ENCODE data around the gene CCDC107.
A peak's percentile ranks its signal among the peaks of the same experiment; 100 is the strongest.

CCDC107 gene

GRCh38 chr9:35682520-35683315 is 24.6 kb downstream of the CCDC107 start:
- no peak for DNase-seq (ENCODE audit: low read depth)

- no peak for DNase-seq (ENCODE audit: low read depth)
These were observed 25.2 kb downstream of the CCDC107 start for GRCh38 chr9:35683323-35683722.

- no peak for DNase-seq (ENCODE audit: low read depth)
These were observed 26.8 kb downstream of the CCDC107 start for GRCh38 chr9:35684921-35685320.

- DNase-seq (ENCODE audit: low read depth): no peak
These were observed 27.4 kb downstream of the CCDC107 start for GRCh38 chr9:35685506-35685905.

GRCh38 chr9:35686222-35687203 is 28.4 kb downstream of the CCDC107 start:
- no peak for DNase-seq (ENCODE audit: low read depth)

- no peak for DNase-seq (ENCODE audit: low read depth)
These were observed 29.2 kb downstream of the CCDC107 start for GRCh38 chr9:35687306-35687705.

- no peak for DNase-seq (ENCODE audit: low read depth)
These were observed 30.0 kb downstream of the CCDC107 start for GRCh38 chr9:35687972-35688557.

GRCh38 chr9:35688558-35689541 is 30.8 kb downstream of the CCDC107 start:
- no peak for DNase-seq (ENCODE audit: low read depth)

- no peak for DNase-seq (ENCODE audit: low read depth)
These were observed 31.6 kb downstream of the CCDC107 start, which contains the start of gene TPM2 for GRCh38 chr9:35689542-35690293. TPM2 (minus strand) TSS chr9:35689925; CDS start chr9:35689817, 108 bp downstream.

GRCh38 chr9:35690294-35690613 is 32.2 kb downstream of the CCDC107 start:
- DNase-seq (ENCODE audit: low read depth): no peak

- peak; percentile 14 for DNase-seq (ENCODE audit: low read depth)
These were observed 32.7 kb downstream of the CCDC107 start for GRCh38 chr9:35690614-35691333.

- no peak for DNase-seq (ENCODE audit: low read depth)
These were observed 33.2 kb downstream of the CCDC107 start for GRCh38 chr9:35691334-35691650.

- no peak for DNase-seq (ENCODE audit: low read depth)
These were observed 33.7 kb downstream of the CCDC107 start for GRCh38 chr9:35691757-35692301.

GRCh38 chr9:35695943-35696401 is 37.9 kb downstream of the CCDC107 start:
- no peak for DNase-seq (ENCODE audit: low read depth)

GRCh38 chr9:35696520-35697215 is 38.6 kb downstream of the CCDC107 start:
- DNase-seq (ENCODE audit: low read depth): peak; percentile 25

GRCh38 chr9:35697486-35697885 is 39.4 kb downstream of the CCDC107 start:
- DNase-seq (ENCODE audit: low read depth): no peak

- no peak for DNase-seq (ENCODE audit: low read depth)
These were observed 40.1 kb downstream of the CCDC107 start for GRCh38 chr9:35698231-35698630.

- no peak for DNase-seq (ENCODE audit: low read depth)
These were observed 41.9 kb downstream of the CCDC107 start for GRCh38 chr9:35700031-35700430.

GRCh38 chr9:35700942-35701341 is 42.9 kb downstream of the CCDC107 start:
- no peak for DNase-seq (ENCODE audit: low read depth)
